Measurements from ENCODE around the gene MTCH1.

Gene MTCH1

GRCh38 chr6:37024656-37025337 lies 38.8 kb upstream of the MTCH1 start:
- no peaks in the 10 kb centered on the region for H3K9me3 ChIP-seq (ENCODE audit: control insufficient read depth, insufficient read depth, low read depth, low read length)
- no peak overlapping the region for H3K27ac ChIP-seq (ENCODE audit: low read depth, low read length)
- H3K9ac ChIP-seq (ENCODE audit: low read length) = no peak overlapping the region
- H3K4me1 ChIP-seq (ENCODE audit: control insufficient read depth, insufficient read depth, low read length) = peaks cover 15% of the 10 kb centered on the region
- no peaks in the 10 kb centered on the region for H3K27me3 ChIP-seq (ENCODE audit: control insufficient read depth, insufficient read depth, low read length)
- H3K36me3 ChIP-seq (ENCODE audit: control insufficient read depth, insufficient read depth, low read length) = no peaks in the 10 kb centered on the region
- H3K4me3 ChIP-seq (ENCODE audit: low read depth, low read length) = no peak overlapping the region

- Histone ChIP-seq H3K27ac (ENCODE audit: low read depth, low read length) (no peak overlapping the region), H3K27me3 (ENCODE audit: control insufficient read depth, insufficient read depth, low read length) (no peaks in the 10 kb centered on the region), H3K4me1 (ENCODE audit: control insufficient read depth, insufficient read depth, low read length) (peaks cover 15% of the 10 kb centered on the region), H3K9me3 (ENCODE audit: control insufficient read depth, insufficient read depth, low read depth, low read length) (no peaks in the 10 kb centered on the region), H3K4me3 (ENCODE audit: low read depth, low read length) (no peak overlapping the region), H3K9ac (ENCODE audit: low read length) (no peak overlapping the region), H3K36me3 (ENCODE audit: control insufficient read depth, insufficient read depth, low read length) (no peaks in the 10 kb centered on the region)
Observed at GRCh38 chr6:37022135-37022863, 36.3 kb upstream of the MTCH1 start.

GRCh38 chr6:37021356-37022129 lies 35.5 kb upstream of the MTCH1 start:
- no peak overlapping the region for H3K27ac ChIP-seq (ENCODE audit: low read depth, low read length)
- no peaks in the 10 kb centered on the region for H3K36me3 ChIP-seq (ENCODE audit: control insufficient read depth, insufficient read depth, low read length)
- H3K9ac ChIP-seq (ENCODE audit: low read length) = no peak overlapping the region
- no peak overlapping the region for H3K4me3 ChIP-seq (ENCODE audit: low read depth, low read length)
- peaks cover 15% of the 10 kb centered on the region for H3K4me1 ChIP-seq (ENCODE audit: control insufficient read depth, insufficient read depth, low read length)
- no peaks in the 10 kb centered on the region for H3K27me3 ChIP-seq (ENCODE audit: control insufficient read depth, insufficient read depth, low read length)
- H3K9me3 ChIP-seq (ENCODE audit: control insufficient read depth, insufficient read depth, low read depth, low read length) = no peaks in the 10 kb centered on the region

- no peak overlapping the region for H3K4me3 ChIP-seq (ENCODE audit: low read depth, low read length)
- H3K27ac ChIP-seq (ENCODE audit: low read depth, low read length) = no peak overlapping the region
- peaks cover 15% of the 10 kb centered on the region for H3K4me1 ChIP-seq (ENCODE audit: control insufficient read depth, insufficient read depth, low read length)
- H3K27me3 ChIP-seq (ENCODE audit: control insufficient read depth, insufficient read depth, low read length) = no peaks in the 10 kb centered on the region
- H3K9me3 ChIP-seq (ENCODE audit: control insufficient read depth, insufficient read depth, low read depth, low read length) = no peaks in the 10 kb centered on the region
- no peak overlapping the region for H3K9ac ChIP-seq (ENCODE audit: low read length)
- H3K36me3 ChIP-seq (ENCODE audit: control insufficient read depth, insufficient read depth, low read length) = no peaks in the 10 kb centered on the region
Observed at GRCh38 chr6:37020812-37021211, 34.8 kb upstream of the MTCH1 start.

- no peaks in the 10 kb centered on the region for H3K36me3 ChIP-seq (ENCODE audit: control insufficient read depth, insufficient read depth, low read length)
- no peaks in the 10 kb centered on the region for H3K27me3 ChIP-seq (ENCODE audit: control insufficient read depth, insufficient read depth, low read length)
- H3K4me1 ChIP-seq (ENCODE audit: control insufficient read depth, insufficient read depth, low read length) = peaks cover 15% of the 10 kb centered on the region
- no peak overlapping the region for H3K9ac ChIP-seq (ENCODE audit: low read length)
- H3K27ac ChIP-seq (ENCODE audit: low read depth, low read length) = no peak overlapping the region
- no peaks in the 10 kb centered on the region for H3K9me3 ChIP-seq (ENCODE audit: control insufficient read depth, insufficient read depth, low read depth, low read length)
- no peak overlapping the region for H3K4me3 ChIP-seq (ENCODE audit: low read depth, low read length)
Observed at GRCh38 chr6:37020381-37020780, 34.4 kb upstream of the MTCH1 start.

- H3K4me3 ChIP-seq (ENCODE audit: low read depth, low read length) = no peak overlapping the region
- no peaks in the 10 kb centered on the region for H3K36me3 ChIP-seq (ENCODE audit: control insufficient read depth, insufficient read depth, low read length)
- H3K9ac ChIP-seq (ENCODE audit: low read length) = no peak overlapping the region
- no peaks in the 10 kb centered on the region for H3K9me3 ChIP-seq (ENCODE audit: control insufficient read depth, insufficient read depth, low read depth, low read length)
- no peaks in the 10 kb centered on the region for H3K27me3 ChIP-seq (ENCODE audit: control insufficient read depth, insufficient read depth, low read length)
- H3K4me1 ChIP-seq (ENCODE audit: control insufficient read depth, insufficient read depth, low read length) = peaks cover 15% of the 10 kb centered on the region
- no peak overlapping the region for H3K27ac ChIP-seq (ENCODE audit: low read depth, low read length)
Observed at GRCh38 chr6:37019065-37019450, 33.1 kb upstream of the MTCH1 start.

GRCh38 chr6:37018198-37019064 lies 32.4 kb upstream of the MTCH1 start:
- H3K4me1 ChIP-seq (ENCODE audit: control insufficient read depth, insufficient read depth, low read length) = peaks cover 13% of the 10 kb centered on the region
- no peaks in the 10 kb centered on the region for H3K9me3 ChIP-seq (ENCODE audit: control insufficient read depth, insufficient read depth, low read depth, low read length)
- H3K9ac ChIP-seq (ENCODE audit: low read length) = no peak overlapping the region
- H3K27ac ChIP-seq (ENCODE audit: low read depth, low read length) = no peak overlapping the region
- no peak overlapping the region for H3K4me3 ChIP-seq (ENCODE audit: low read depth, low read length)
- no peaks in the 10 kb centered on the region for H3K36me3 ChIP-seq (ENCODE audit: control insufficient read depth, insufficient read depth, low read length)
- H3K27me3 ChIP-seq (ENCODE audit: control insufficient read depth, insufficient read depth, low read length) = no peaks in the 10 kb centered on the region

GRCh38 chr6:37017606-37018197 lies 31.7 kb upstream of the MTCH1 start:
- Histone ChIP-seq H3K4me1 (ENCODE audit: control insufficient read depth, insufficient read depth, low read length) (peaks cover 9% of the 10 kb centered on the region), H3K27ac (ENCODE audit: low read depth, low read length) (no peak overlapping the region), H3K27me3 (ENCODE audit: control insufficient read depth, insufficient read depth, low read length) (no peaks in the 10 kb centered on the region), H3K9ac (ENCODE audit: low read length) (no peak overlapping the region), H3K36me3 (ENCODE audit: control insufficient read depth, insufficient read depth, low read length) (no peaks in the 10 kb centered on the region), H3K4me3 (ENCODE audit: low read depth, low read length) (no peak overlapping the region), H3K9me3 (ENCODE audit: control insufficient read depth, insufficient read depth, low read depth, low read length) (no peaks in the 10 kb centered on the region)

GRCh38 chr6:37016995-37017394 lies 31.0 kb upstream of the MTCH1 start:
- Histone ChIP-seq H3K27ac (ENCODE audit: low read depth, low read length) (no peak overlapping the region), H3K36me3 (ENCODE audit: control insufficient read depth, insufficient read depth, low read length) (no peaks in the 10 kb centered on the region), H3K4me3 (ENCODE audit: low read depth, low read length) (no peak overlapping the region), H3K9me3 (ENCODE audit: control insufficient read depth, insufficient read depth, low read depth, low read length) (no peaks in the 10 kb centered on the region), H3K9ac (ENCODE audit: low read length) (no peak overlapping the region), H3K4me1 (ENCODE audit: control insufficient read depth, insufficient read depth, low read length) (peaks cover 9% of the 10 kb centered on the region), H3K27me3 (ENCODE audit: control insufficient read depth, insufficient read depth, low read length) (no peaks in the 10 kb centered on the region)

GRCh38 chr6:37015532-37015931 lies 29.5 kb upstream of the MTCH1 start:
- no peak overlapping the region for H3K9ac ChIP-seq (ENCODE audit: low read length)
- H3K36me3 ChIP-seq (ENCODE audit: control insufficient read depth, insufficient read depth, low read length) = no peaks in the 10 kb centered on the region
- no peaks in the 10 kb centered on the region for H3K27me3 ChIP-seq (ENCODE audit: control insufficient read depth, insufficient read depth, low read length)
- no peak overlapping the region for H3K27ac ChIP-seq (ENCODE audit: low read depth, low read length)
- H3K4me1 ChIP-seq (ENCODE audit: control insufficient read depth, insufficient read depth, low read length) = no peaks in the 10 kb centered on the region
- no peaks in the 10 kb centered on the region for H3K9me3 ChIP-seq (ENCODE audit: control insufficient read depth, insufficient read depth, low read depth, low read length)
- H3K4me3 ChIP-seq (ENCODE audit: low read depth, low read length) = no peak overlapping the region
